Forelimb muscle (tissue), 1 donor: ENCODE results near the gene KCNIP3. TPM values are rescaled to one million over a fixed set of nuclear protein-coding genes. Genes with fewer than 3 reads are reported as not detected.
"Not testable (repeated sequence)": the region's sequence is repeated elsewhere in the genome, so short reads cannot be mapped to it uniquely, and the experiment has no call there.

Experiments
- DNase-seq: peaks from one replicate; pipeline ENCODE4 v3.0.0-alpha.2; 2013; ENCODE audit warnings: low read depth
- polyA plus RNA-seq: library from polyadenylated mRNA; unstranded; fragments of 120-200 nt; gene quantifications from one replicate; pipeline ENCODE4 v1.2.1, GENCODE V29; 2013; ENCODE audit not compliant: insufficient read length

The KCNIP3 gene
- polyA plus RNA-seq, 1 donor, result 7.9 TPM

- no peak for DNase-seq
Measured at GRCh38 chr2:95346738-95347671, 49.9 kb downstream of the KCNIP3 start.

DNA sequence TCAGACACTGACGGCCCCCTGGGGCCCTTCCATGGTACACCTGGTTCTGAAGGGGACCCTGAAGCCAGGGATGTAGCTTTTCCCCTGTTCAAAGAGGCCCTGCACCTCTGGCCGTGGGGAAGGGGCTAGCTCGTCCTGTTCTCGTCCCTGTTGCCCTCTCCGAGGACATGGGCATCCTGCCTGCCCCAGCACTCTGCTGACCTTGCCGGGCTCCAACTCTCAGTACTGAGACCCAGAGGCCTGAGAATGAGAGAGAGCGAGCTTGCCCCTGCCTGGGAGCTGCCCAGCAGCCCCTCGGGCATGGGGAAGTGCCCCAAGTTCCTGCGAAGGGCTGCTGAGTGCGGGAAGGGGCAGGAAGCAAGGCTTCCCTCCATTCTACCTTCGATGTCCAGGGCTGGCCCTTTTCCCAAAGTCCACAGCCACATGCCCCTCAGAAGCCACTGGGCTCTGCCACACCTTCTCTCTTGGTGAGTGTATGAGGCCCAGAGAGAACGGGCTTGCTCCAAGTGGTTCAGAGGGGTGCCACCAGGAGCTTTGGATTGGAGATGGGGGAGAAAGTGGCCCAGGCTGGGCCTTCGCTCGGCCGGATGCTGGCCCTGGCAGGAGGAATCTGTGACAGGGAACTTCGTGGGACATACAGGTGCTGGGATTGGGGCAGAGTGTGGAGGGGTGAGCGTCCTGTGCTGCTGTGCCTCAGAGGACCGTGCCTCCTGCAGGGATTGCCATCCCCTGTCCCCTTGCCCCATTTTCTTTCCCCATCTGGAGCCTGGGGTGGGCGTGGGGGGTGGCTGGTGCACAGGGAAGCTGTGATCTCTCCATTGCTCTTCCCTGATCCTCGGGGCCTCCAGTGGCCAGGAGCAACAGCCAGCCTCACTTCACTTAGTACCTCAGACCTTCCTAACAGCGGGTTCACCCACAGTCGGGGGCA lies 50.8 kb downstream of the KCNIP3 start:
- DNase-seq, result no peak

- DNase-seq, result no peak
Measured at GRCh38 chr2:95348609-95349567, 51.7 kb downstream of the KCNIP3 start.

GRCh38 chr2:95349568-95350322 lies 52.6 kb downstream of the KCNIP3 start:
- no peak for DNase-seq

- DNase-seq, result no peak
Measured at GRCh38 chr2:95350368-95350767, 53.2 kb downstream of the KCNIP3 start.

- no peak for DNase-seq
Measured at GRCh38 chr2:95350774-95351597, 53.8 kb downstream of the KCNIP3 start.

DNA sequence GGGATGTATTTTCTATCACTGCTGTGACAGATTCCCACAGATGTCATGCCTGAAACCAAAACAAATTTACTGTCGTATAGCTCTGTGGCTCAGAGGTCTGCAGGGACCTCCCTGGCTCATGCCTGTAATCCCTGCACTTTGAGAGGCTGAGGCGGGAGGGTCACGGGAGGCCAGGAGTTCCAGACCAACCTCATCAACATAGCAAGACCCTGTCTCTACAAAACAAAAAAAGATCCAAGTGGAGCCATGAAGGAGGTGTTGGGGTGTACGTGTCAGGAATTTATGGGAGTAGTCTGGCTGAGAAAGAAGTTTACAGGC lies 54.4 kb downstream of the KCNIP3 start:
- no peak for DNase-seq

GRCh38 chr2:95352310-95353054 lies 55.3 kb downstream of the KCNIP3 start:
- no peak for DNase-seq

GRCh38 chr2:95353055-95353575 lies 56.0 kb downstream of the KCNIP3 start:
- no peak for DNase-seq

DNA sequence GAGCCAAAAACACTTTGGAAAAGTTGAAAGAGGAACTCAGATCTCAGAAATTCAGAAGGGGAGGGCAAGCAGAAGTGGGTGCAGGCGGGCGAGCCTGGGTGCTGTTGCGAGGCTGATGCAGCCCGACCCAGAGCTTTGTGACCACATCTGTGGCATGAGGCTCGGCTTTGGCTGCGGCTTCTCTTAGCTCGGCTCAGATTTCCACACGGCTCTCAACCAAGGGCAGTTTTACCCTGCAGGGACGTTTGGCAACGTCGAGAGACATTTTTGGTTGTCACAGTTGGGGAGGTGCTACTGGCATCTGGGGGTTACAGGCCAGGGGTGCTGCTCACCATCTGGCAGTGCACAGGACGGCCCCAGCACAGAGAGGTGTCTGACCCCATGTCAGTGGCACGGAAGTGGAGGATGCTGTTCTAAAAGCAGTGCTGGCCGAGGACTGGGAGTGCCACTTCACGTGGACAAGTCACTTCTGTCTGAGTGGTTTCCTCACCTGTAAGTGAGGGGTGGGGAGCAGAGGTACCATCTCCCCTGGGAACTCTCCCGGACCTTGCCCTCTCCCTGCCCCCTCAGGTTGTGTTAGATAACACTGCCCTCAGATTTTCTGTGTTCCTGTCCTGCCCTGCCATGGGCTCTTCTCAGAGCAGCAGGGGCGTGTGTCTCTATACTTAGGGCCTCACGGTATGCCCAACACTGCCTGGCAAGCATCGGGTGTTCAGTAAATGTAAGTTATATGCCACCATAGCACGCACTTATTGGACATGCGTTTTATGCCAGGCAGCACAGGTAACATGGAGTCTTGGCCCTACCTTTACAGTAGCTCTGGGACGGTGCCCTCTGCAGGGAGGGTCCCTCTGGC lies 56.7 kb downstream of the KCNIP3 start:
- DNase-seq, result no peak

DNA sequence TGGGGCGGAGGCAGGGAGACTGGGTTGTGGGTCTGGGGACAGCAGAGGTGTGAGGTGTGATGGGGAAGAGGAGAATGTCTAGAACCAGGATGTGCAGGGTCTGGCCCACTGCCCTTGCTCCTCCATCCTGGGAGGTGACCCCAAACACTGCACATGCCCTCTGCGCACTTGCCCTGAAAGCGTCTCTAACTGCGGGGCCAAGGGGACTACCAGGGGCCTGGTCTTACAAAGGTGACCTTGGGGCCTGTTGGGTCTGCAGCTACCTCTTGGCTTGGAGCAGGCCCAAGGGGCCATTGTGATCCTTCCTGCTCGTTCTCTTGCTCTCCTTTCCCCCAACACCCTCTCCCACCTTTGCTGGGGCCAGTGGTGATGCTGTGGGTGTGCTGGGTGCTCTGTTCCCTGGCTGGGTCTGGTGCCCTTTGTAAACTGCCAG lies 57.3 kb downstream of the KCNIP3 start:
- DNase-seq, result no peak

GRCh38 chr2:95354925-95355324 lies 57.8 kb downstream of the KCNIP3 start:
- DNase-seq, result no peak

- not testable (repeated sequence) for DNase-seq
Measured at GRCh38 chr2:95355486-95355885, 58.3 kb downstream of the KCNIP3 start.

- DNase-seq, result no peak
Measured at GRCh38 chr2:95356821-95357700, 59.9 kb downstream of the KCNIP3 start.

GRCh38 chr2:95357717-95358280 lies 60.7 kb downstream of the KCNIP3 start:
- DNase-seq, result no peak

- no peak for DNase-seq
Measured at GRCh38 chr2:95359031-95359430, 61.9 kb downstream of the KCNIP3 start.
